Activated CD4-positive, alpha-beta T cell treated with anti-CD3 and anti-CD28 coated beads for 24 hours (primary cell): ENCODE data around the gene VWA1.
"Not testable (repeated sequence)": the region's sequence is repeated elsewhere in the genome, so short reads cannot be mapped to it uniquely, and the experiment has no call there.

Source experiments
- DNase-seq, 2 donors: peaks; one replicate each; pipeline ENCODE4 v3.0.0-alpha.2; 2020; ENCODE audit warnings: low read depth in 2 of 2

Gene VWA1

DNA sequence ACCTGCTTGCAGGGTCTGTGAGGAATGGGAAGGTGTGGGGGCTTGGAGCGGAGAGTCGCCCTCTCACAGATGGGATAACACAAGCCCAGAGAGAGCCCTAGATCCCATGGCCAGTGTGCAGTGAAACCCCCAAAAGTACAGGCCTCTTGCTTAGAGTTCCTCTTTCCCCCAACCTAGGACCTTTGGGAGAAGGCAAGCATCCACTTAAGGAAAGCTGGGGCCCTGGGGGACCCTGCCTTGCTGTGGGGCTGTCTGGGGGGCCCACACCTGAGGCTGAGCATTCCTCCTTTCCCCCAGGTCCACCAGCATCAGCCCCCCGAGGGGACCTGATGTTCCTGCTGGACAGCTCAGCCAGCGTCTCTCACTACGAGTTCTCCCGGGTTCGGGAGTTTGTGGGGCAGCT lies 1.1 kb downstream of the VWA1 start:
- DNase-seq = no peak

GRCh38 chr1:1437033-1437903 lies 1.8 kb downstream of the VWA1 start:
- no peak for DNase-seq

DNA sequence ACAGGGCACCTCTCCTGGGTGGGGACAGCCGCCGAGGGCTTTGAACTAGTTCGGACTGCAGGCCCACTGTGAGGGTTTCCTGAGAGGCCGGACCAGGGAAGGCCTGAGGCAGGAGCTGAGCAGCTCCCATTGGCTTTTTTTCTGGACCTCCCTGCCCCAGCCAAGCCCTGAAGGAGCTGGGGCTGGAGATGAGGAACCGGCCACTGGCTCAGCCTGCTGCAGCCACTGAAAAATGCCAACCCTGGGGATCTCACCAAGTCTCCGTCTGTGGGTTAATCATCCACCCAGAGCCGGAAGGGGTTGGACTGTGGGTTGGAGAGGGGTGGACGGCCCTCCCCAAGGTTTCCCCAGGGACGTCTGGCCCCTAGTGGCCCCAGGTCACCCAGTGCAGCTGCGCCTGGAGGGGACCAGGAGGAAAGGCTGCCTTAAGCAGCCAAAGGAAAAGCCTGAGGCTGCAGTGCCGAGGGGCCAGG lies 2.5 kb downstream of the VWA1 start:
- no peak for DNase-seq

DNA sequence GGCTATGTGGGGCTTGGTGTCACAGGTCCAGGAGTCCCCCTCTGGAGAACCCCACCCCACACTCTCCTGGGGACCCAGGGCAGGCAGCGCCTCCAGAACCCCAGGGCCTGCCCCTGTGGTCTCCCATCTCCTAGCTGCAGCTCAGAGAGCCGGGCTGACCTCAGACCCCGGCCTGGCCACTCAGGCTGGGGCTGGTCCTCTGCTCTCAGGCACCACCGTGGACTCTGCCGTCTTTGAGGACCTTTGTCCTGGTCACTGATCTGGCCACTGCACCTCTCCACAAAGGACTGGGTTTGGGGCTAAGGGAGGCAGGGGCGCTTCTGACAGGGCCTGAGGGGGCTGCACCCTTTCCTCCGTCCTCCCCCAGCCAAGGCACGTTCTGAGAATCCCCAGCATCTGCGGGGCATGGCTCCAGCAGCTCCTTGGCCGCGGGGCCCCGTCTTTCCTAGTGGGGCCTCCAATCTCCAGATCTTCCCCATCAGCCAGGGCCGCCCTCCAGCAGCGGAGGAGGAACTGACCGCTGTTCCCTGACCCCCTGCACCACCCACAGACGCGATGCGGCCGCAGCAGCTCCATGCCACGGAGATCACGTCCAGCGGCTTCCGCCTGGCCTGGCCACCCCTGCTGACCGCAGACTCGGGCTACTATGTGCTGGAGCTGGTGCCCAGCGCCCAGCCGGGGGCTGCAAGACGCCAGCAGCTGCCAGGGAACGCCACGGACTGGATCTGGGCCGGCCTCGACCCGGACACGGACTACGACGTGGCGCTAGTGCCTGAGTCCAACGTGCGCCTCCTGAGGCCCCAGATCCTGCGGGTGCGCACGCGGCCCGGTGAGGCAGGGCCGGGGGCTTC lies 3.3 kb downstream of the VWA1 start:
- no peak for DNase-seq

DNA sequence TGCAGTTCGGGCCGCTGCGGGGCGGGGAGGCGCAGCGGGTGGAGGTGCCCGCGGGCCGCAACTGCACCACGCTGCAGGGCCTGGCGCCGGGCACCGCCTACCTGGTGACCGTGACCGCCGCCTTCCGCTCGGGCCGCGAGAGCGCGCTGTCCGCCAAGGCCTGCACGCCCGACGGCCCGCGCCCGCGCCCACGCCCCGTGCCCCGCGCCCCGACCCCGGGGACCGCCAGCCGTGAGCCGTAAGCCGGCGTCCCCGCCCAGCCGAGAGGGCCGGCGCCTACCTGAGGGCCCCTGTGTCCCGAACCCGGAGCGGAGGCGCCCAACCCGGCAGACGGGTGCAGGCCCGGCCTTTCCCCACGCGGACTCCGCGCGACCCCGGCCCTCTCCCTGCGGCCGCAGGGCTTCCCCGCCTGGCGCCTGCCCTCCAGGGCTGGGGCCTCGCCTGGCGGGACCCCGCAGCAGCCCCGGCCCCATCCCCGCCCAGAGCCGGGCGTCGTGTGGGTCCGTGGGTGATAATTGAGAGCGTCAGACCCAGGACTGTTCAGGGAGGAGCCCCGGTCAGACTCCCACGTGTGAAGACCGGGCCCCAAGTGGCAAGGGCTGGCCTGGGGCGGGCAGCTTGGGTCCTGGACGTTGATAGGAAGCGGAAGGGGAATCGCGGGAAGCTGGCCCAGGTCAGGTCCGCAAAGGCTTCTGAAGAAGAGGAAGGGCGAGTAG lies 4.2 kb downstream of the VWA1 start:
- DNase-seq = no peak

GRCh38 chr1:1440262-1441001 lies 4.9 kb downstream of the VWA1 start:
- no peak for DNase-seq

DNA sequence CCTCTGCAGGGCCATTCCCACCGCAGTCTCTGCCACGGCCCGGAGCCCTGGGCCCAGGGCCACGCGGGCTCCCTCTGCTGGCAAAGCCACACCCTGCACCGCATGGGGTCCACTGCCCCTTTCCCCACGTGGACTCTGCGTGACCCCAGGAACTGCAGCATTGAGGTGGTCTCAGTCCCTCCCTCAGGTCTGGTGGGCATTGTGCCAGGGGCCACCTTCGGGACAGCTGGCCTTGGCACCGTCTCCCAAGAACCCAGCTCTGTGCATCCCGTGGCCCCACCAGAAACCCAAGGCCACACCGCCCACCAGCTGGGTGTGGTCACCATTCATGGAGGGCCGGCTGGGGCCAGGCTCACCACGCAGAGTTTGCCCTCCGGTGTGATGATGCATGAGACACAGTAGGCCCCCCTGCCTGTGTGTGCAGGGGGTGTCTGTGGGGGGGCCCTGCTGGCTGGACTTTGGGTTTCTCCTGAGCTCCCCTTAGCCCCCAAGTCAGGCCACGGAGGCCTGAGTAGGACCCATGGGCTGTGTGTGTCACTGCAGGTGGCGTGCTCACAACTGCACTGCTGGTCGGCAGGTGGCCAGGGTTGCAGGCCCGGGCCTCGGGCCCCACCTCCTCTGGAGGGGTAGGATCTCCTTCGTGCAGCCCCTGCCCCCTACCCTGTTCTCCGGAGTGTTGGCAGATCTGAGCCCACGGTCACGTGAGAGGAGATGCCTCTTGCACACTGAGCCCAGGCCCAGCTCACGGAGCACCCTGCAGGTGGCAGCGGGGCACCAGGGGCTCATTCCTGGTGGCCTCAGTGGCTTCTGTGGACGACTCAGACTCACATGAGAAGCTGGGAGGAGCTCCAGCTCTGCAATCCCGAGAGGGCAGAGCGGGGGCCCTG lies 5.8 kb downstream of the VWA1 start:
- peak; percentile 45 to 57 for DNase-seq

GRCh38 chr1:1442069-1442770 lies 6.7 kb downstream of the VWA1 start:
- DNase-seq = no peak

DNA sequence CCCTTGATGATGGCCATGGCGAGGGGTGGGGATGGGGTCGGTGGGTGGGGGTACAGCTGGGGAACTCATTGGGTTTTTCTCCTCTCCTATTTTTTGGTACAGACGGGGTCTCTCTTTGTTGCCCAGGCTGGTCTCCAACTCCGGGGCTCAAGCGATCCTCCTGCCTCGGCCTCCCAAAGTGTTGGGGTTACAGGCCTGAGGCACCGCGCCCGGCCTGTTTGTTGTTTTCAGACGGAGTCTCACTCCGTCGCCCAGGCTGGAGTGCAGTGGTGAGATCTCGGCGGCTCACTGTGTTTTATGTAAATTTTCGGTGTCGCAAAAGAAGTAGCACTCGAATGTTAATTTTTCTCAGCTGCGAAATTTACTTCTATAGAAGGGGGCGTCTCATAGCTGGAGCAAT lies 11.1 kb downstream of the VWA1 start:
- not testable (repeated sequence) for DNase-seq

- DNase-seq = no peak
Measured at GRCh38 chr1:1449099-1449739, 13.7 kb downstream of the VWA1 start, which contains the start of gene ATAD3C. Gene ATAD3C, plus strand, starts transcription at chr1:1449689. Its CDS starts 995 bp downstream, at chr1:1450684.

GRCh38 chr1:1450616-1451015 lies 15.1 kb downstream of the VWA1 start:
- DNase-seq = not testable (repeated sequence)

DNA sequence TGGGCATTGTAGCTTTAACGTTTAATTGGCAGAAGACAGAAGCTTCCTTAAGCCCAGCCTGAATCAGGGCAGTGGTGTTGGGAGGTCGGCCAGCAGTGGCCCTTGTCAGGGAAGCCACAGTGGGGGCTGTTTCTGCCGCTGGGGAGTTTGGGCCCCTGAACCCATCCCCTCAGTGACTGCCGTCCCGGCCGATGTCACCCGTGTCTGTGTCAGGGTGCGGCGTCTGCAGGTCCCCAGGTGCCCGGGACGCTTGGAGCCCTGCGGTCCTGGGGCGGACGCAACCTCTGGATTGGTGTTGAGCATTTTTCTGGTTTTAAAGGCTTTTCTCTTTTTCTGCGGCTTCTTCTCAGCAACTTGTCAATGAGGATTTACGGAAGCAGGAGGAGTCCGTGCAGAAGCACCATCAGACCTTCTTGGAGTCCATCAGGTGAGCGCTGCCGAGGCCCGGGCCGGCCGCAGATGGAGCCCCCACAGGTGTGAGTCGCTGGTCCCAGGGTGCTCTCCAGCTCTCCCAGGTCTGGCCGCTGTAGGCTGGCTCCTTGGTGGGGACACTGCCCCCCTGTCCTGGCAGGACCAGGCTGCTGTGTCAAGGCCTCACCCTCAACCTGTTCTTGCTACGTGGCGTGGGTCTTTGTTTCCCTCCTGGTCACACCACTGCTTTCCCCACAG lies 16.3 kb downstream of the VWA1 start:
- no peak for DNase-seq

DNA sequence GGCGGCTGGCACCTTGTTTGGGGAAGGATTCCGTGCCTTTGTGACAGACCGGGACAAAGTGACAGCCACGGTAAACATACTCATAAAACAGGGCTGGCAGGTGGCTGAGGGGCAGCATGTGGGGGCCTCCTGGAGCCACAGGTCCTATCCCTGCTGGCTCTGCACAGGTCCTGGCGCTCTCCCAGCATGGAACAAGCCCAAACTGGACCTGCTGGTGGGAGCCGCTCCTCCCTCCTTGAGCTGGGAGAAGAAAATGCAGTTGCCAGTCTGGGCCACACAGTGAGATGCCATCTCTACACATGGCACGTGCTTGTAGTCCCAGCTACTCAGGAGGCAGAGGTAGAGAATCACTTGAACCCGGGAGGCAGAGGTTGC lies 16.9 kb downstream of the VWA1 start:
- not testable (repeated sequence) for DNase-seq

DNA sequence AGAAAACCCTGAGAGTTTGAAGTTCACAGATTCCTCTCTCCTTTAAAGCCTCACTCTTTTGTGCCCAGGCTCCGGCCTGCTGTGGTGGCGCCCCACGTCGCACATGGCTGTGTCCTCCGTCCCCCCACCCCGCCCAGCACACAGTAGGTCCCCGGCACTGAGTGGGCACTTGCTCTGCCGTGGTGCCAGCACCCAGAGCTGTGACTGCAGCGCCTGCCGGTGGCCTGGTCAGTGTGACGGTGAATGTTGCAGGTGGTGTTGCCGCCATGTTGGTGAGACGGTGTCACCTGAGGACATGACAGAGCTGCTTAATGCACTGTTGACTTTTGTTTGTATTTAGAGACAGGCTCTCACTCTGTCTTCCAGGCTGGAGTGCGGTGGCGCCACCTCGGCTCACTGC lies 17.4 kb downstream of the VWA1 start:
- no peak for DNase-seq

- not testable (repeated sequence) for DNase-seq
Measured at GRCh38 chr1:1454286-1455056, 19.0 kb downstream of the VWA1 start.

- no peak for DNase-seq
Measured at GRCh38 chr1:1455366-1455884, 19.9 kb downstream of the VWA1 start.

GRCh38 chr1:1455934-1456333 lies 20.4 kb downstream of the VWA1 start:
- DNase-seq = not testable (repeated sequence)
